ENCODE data around the gene PRKCB.

Gene PRKCB

GRCh38 chr16:24052329-24053098 lies 216.7 kb downstream of the PRKCB start:
- no peak for DNase-seq

DNA sequence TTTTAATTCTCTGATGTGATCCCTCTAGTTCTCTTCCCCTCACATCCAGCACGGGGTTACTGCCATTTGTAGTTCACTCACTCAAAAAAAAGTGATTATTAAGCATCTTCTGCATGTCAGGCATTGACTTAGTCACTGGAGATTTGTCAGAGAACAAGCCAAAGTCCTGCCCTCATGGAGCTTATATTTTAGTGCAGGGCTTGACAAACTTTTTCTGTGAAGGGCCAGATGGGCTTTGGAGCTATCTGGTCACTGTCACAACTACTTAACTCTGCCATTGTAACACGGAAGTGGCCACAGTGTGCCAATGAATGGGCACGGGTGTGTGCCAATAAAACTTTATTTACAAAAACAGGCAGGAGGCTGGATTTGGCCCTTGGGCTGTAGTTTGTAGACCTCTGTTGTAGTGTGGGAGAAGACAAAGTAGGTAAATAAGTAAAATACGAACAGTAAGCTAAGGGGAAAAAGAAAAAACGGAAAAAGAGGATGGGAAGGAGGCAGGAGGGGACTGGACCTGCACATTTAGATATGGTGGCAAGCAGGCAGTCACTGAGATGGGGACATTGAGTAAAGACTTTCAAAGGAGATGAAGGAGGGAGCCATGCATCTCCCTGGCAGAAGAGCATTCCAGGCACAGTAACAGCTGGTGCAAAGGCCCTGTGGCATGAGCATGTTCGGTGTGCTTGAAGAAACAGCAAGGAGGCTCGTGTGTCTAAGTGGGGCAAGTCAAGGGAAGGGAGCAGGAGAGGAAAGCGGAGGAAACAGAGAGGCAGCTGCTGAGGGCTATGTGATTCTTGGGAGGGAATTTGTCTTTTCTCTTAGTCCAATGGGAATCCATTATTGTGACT lies 217.5 kb downstream of the PRKCB start:
- DNase-seq = no peak

- no peak for DNase-seq
Measured at GRCh38 chr16:24054741-24055491, 219.1 kb downstream of the PRKCB start.

GRCh38 chr16:24062270-24062817 lies 226.6 kb downstream of the PRKCB start:
- no peak for DNase-seq

- DNase-seq = no peak
Measured at GRCh38 chr16:24069036-24069590, 233.3 kb downstream of the PRKCB start.

GRCh38 chr16:24070851-24071250 lies 235.1 kb downstream of the PRKCB start:
- DNase-seq = peak in 1 of 2 donors; percentile 33

GRCh38 chr16:24071666-24072360 lies 236.0 kb downstream of the PRKCB start:
- no peak for DNase-seq

GRCh38 chr16:24073321-24073720 lies 237.5 kb downstream of the PRKCB start:
- DNase-seq = no peak

DNA sequence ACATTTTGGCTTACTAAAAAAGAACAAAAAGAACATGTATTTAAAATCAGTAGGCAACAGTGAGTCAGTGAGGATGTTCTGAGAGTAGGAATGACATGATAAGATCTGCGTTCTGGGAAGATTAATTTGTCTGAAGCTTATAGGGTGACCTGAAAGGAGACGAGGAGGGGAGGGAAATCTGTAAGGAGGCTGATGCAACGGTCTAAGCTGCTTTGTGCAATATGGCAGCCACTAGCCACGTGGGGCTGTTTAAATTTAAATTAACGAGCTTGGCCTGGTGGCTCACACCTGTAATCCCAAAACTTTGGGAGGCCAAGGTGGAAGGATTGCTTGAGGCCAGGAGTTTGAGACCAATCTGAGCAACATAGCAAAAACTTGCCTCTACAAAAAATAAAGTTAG lies 238.8 kb downstream of the PRKCB start:
- no peak for DNase-seq

GRCh38 chr16:24075302-24075701 lies 239.5 kb downstream of the PRKCB start:
- no peak for DNase-seq

DNA sequence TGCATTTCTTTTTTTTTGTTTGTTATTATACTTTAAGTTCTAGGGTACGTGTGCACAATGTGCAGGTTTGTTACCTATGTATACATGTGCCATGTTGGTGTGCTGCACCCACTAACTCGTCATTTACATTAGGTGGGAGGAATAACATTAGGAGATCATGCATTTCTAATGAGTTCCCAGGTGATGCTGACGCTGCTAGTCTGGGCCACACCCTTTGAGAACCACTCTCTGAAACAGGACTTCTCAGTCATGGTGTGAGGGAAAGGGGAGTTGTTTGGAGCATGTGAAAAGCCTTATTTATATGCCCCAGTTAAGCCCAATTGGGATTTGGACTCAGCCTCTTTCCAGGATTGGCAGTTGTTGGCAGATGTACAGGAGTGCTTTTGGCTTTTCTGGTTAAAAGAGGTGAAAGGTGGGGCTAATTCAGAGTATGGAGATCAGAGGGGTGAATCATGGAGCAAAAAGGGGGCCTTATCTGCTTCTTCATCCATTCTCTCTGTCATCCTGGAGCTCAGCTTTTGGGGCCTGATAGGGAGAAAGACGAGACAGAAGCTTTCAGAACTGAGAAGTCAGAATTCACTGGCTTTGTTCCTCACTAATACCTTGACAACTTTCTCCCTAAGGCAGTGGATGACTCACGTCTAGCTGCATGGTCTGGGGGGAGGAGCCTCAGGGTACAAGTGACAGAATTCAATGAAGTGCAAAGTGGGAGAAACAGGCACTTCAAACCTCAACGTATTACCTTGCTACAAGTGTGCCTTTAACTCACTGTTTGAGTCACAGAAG lies 240.3 kb downstream of the PRKCB start:
- no peak for DNase-seq

GRCh38 chr16:24077292-24077691 lies 241.5 kb downstream of the PRKCB start:
- DNase-seq = no peak

GRCh38 chr16:24077966-24078365 lies 242.2 kb downstream of the PRKCB start:
- no peak for DNase-seq

DNA sequence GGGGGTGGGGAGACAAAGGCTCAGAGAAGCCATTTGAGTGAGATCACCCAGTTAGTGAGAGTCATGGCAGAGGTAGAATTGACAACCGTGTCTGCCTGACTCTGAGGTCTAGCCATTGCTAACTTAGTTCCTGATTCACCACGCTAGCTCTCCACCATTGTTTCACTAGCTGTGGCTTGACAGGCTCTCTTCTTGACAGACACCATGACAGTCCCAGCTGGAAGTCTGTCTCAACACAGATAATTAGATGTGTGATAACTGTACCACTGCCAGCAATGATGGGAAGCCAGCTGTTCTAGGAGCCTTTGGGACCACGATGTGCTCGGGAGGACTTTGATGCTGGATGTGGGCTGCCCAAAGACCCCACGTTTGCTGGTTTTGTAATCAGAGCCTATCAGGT lies 249.9 kb downstream of the PRKCB start:
- no peak for DNase-seq

DNA sequence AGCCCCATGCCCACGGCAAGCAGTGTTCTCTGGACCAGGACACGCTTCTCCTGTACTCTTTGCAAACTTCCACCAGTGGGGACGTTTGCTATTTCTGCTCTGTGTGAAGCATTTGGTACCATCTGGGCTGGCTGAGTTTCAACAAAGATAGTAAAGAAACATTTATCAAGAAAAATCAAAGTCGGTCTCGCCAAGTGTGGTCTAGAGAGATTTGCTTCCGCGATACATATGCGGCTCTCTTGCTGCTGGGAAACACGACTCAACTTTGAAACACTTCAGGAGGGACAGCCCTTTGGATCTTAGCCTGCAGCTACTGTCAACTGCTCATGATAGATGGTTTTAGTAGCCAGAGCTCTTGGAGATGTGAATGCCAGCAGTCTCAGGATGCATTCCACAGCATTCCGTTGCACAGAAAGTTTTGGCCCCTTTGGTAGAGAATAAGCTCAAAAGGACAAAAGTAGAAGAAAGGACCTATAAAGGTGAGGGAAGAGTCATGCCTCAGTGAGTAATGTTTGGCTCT lies 252.2 kb downstream of the PRKCB start:
- DNase-seq = no peak

- no peak for DNase-seq
Measured at GRCh38 chr16:24088767-24089166, 253.0 kb downstream of the PRKCB start.

DNA sequence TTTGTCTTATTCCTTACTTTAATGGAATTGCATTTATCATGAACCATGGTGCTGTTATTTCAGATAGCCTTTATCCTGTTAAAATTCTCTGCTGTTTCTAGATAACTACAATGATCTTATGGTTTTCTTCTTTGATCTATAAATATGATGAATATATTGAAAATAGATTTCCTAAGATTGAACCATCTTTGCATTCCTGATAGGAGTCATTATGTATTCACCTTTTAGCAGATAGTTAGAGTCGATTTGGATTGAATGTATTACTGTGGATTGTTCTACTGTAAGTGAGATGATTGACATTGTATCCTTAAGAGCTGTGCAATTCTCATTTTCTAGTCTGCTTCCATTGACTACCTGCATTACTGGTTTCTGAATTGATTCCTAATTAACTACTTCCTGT lies 255.3 kb downstream of the PRKCB start:
- DNase-seq = no peak

DNA sequence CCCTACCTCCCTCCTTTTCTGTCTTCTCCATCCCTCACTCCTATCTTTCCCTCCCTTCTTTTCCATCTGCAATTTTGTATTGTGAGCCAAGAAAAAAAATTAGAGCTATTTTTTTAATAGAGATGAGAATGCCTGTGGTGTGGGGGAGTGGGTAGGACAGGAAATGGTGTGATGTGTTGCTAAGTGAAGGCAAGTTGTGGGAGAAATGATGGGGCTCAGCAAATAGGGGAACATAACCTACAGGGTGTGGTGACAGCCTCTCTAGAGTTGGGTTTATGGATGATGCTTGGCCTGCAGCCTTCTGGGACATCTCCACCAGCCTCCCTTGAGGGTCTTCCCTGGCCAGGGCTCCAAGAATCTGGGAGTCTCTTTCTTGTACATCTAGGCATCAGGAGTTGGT lies 257.3 kb downstream of the PRKCB start:
- DNase-seq = no peak

DNA sequence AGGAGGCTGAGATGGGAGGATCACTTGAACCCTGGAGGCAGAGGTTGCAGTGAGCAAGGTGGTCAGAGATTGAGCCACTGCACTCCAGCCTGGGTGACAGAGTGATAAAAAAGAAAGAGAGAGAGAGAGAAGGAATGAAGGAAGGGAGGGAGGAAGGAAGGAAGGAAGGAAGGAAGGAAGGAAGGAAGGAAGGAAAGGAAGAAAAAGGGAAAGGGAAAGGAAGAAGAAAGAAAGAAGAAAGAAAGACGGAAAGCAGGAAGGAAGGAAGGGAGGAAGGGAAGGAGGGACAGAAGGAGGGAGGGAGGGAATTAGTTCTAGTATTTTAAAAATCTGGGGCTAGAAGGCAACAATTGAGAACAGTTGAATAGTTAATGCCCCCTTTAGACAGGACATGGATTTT lies 258.9 kb downstream of the PRKCB start:
- DNase-seq = no peak

- DNase-seq = no peak
Measured at GRCh38 chr16:24098896-24099295, 263.1 kb downstream of the PRKCB start.

DNA sequence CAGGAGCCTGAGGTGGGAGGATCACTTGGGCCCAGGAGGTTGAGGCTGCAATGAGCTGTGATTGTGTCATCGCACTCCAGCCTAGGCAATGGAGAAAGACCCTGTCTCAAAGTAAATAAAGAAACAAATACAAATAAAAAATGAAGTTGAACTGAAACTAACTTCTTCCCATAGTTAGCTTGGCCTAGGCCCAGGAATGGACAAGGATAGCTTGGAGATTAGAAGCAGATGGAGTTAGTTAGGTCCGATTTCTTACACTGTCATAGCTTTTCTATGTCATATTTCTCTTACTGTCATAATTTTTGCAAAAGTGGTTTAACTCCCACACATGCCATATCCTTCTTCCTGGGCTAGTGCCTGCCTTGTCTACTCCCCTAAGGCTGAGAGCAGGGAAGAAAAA lies 265.6 kb downstream of the PRKCB start:
- DNase-seq = no peak
